ENCODE measurements around the gene PACS1.

Gene PACS1

GRCh38 chr11:66142370-66143263 lies 72.5 kb downstream of the PACS1 start:
- no peak for DNase-seq (ENCODE audit: extremely low read depth, low read depth)
- no peak for TF ChIP-seq CTCF (IDR thresholded peaks at IDR 0.05; ENCODE audit: low read depth, low read length)

- TF ChIP-seq CTCF (IDR thresholded peaks at IDR 0.05; ENCODE audit: low read depth, low read length): no peak
- no peak for DNase-seq (ENCODE audit: extremely low read depth, low read depth)
These were observed 73.1 kb downstream of the PACS1 start for GRCh38 chr11:66143264-66143566.

- TF ChIP-seq CTCF (IDR thresholded peaks at IDR 0.05; ENCODE audit: low read depth, low read length): no peak
These were observed 74.1 kb downstream of the PACS1 start for GRCh38 chr11:66143996-66144678.

GRCh38 chr11:66146074-66146473 lies 76.0 kb downstream of the PACS1 start:
- DNase-seq (ENCODE audit: extremely low read depth, low read depth): no peak
- TF ChIP-seq CTCF (IDR thresholded peaks at IDR 0.05; ENCODE audit: low read depth, low read length): no peak

More at GRCh38 chr11:66143996-66144678, 74.1 kb downstream of the PACS1 start:
- DNase-seq (ENCODE audit: extremely low read depth, low read depth): no peak

- no peak for DNase-seq (ENCODE audit: extremely low read depth, low read depth)
- no peak for TF ChIP-seq CTCF (IDR thresholded peaks at IDR 0.05; ENCODE audit: low read depth, low read length)
These were observed 76.9 kb downstream of the PACS1 start for GRCh38 chr11:66146940-66147339.

DNA sequence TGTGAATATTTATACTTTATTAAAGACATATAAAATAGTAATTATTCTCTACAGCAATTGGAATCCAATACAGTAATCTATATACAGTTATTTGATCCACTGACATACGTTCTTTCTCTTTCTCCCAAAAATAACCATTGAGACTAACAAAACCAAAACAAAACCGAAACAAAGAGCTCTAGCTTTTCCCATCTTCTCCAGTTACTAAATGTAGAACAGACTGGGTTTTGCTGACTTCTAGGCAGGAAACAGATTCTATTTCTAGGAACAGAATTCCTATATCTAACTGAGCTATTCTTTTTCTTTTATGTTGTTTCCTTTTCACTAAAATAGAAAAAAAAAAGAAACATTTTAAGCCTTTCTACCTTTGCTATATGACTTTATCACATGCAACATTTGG lies 80.1 kb downstream of the PACS1 start:
- no peak for DNase-seq (ENCODE audit: extremely low read depth, low read depth)
- TF ChIP-seq CTCF (IDR thresholded peaks at IDR 0.05; ENCODE audit: low read depth, low read length): no peak

GRCh38 chr11:66150725-66151124 lies 80.7 kb downstream of the PACS1 start:
- TF ChIP-seq CTCF (IDR thresholded peaks at IDR 0.05; ENCODE audit: low read depth, low read length): no peak
- no peak for DNase-seq (ENCODE audit: extremely low read depth, low read depth)
